GM19099 (cell line): Measurements from ENCODE around the gene CCDC74A.
"Not testable (repeated sequence)": the region's sequence is repeated elsewhere in the genome, so short reads cannot be mapped to it uniquely, and the experiment has no call there.

Experiments used
- POLR2A ChIP-seq: IDR thresholded peaks from 3 replicates; pipeline ENCODE4 v1.6.1; 2011; ENCODE audit warnings: low read depth; ENCODE audit not compliant: insufficient read length; ENCODE audit errors: extremely low read depth

The CCDC74A gene

DNA sequence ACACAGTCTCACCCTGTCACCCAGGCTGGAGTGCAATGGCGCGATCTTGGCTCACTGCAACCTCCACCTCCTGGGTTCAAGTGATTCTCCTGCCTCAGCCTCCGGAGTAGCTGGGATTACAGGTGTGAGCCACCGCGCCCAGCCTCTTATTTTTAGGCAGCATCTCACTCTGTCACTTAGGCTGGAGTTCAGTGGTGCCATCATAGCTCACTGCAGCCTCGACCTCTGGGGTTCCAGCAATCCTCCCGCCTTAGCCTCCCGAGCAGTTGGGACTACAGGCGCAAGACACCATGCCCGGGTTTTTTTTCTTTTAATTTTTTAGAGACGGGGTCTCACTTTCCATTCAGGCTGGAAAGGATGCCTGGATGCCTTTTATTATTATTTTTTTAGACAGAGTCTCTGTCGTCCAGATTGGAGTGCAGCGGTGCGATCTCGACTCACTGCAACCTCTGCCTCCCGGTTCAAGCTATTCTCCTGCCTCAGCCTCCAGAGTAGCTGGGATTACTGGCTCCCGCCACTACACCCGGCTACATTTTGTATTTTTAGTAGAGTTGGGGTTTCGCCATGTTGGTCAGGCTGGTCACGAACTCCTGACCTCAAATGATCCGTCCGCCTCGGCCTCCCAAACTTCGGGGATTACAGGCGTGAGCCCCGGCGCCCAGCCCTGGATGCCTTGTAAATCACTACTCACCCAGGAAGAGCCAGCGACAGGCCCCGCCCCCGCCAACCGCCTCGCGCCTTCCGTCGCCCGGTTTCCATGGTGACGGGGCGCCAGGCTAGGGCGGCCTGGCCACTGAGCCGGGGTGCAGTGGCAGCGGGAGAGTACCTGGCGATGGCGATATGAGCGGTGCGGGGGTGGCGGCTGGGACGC is at the start of gene CCDC74A:
Gene CCDC74A, plus strand, starts transcription at position 758 of the 871 bp plus-strand sequence. Its CDS starts 83 bp downstream, at position 841.
- TF ChIP-seq POLR2A: not testable (repeated sequence)

- TF ChIP-seq POLR2A: no peak
Measured at GRCh38 chr2:131488306-131489205, 39.1 kb upstream of the CCDC74A start.

- peak; percentile 42 for TF ChIP-seq POLR2A
Measured at GRCh38 chr2:131492015-131492417, 35.7 kb upstream of the CCDC74A start, which contains the start of gene MZT2A. TSS of gene MZT2A (minus strand) at chr2:131492397. CDS start at chr2:131492376, 21 bp downstream.

DNA sequence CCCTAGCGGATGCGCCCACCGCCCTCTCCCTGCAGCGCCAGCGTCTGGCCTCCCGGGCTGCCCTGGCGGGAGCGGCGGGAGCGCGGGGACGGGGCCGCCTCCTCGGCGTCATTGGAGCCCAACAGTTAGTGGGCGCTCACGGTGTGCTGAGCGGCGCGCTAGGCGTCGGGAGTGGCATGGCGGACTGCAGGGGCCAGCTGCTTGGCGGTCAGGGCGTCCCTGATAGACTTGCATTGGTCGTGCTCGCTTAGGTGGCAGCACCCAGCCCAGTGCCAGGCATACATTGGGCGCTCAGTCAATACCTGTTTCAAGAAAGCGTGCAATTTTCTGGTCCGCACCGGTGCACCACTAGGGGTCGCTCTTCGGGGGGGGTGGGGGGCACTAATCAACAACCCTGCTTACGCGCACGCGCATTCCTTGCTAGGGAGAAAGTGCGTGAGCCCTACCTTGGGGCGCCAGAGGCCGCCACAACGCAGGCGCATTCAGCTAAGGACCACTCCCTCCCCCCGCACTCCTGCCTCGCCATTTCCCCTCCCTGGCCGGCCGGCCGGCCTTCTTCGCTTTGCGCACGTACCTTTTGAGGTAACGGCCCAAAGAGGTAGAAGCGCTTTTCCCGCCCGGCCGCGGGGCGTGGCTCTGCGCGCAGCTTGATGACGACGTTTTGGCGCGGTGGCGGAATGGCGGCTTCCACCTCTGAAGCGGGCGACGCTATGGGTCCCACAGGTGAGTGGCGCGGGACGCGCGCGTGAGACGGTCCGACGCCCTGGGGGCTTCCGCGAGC is 35.1 kb upstream of the CCDC74A start:
- TF ChIP-seq POLR2A: peak; percentile 61

GRCh38 chr2:131493199-131493968 is 34.3 kb upstream of the CCDC74A start:
- TF ChIP-seq POLR2A: no peak

- TF ChIP-seq POLR2A: no peak
Measured at GRCh38 chr2:131509615-131510014, 18.1 kb upstream of the CCDC74A start.

DNA sequence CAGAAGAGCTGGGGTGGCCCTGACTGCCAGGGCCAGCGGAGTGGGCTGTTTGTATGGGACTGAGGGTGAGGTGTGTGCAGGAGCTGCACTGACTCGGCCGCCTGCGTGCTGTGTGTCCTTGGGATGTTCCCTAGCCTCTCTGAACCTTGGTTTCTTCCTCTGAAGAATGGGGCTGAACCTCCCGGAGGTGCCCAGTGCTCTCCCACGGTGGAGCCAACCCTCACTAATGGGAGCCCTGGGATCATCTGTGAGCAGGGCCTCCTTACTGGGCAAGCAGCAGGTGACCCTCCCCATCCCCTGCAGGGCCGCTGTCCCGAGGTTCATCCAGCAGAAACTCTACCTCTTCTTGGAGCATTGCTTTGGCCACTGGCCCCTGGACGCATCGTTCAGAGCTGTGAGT is 11.7 kb upstream of the CCDC74A start:
- TF ChIP-seq POLR2A: no peak

DNA sequence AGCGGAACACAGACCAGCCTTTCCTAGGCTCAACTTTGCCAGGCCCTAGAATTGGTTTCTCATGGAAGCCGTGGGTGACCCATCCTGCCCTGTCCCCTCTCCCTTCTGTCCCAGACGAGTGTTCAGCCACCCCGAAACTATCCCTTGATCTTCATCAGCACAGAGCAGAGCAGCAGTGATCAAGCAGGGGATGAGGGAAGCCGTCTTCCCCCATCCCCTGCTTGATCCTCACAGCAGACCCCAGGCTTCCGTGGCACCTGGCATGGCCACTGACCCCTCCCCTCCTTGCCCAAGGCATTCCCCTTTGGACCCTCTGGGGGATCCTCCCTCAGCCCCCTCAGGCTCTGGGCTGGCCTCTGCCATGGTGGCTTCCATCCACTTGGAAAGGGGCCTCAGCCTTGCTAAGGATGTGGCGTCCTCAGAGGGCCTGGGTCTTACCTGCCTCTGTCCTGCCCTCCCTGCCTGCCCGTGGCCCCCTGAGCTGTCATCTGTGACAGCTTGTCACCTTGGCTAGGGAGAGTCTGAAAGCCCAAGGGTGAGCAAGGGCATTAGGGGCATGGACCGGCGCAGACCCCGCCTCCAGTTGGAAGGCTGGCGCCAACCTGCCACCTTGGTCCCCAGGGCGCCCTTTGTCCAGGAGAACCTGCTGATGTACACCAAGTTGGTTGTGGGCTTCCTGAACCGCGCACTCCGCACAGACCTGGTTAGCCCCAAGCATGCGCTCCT is 10.4 kb upstream of the CCDC74A start:
- no peak for TF ChIP-seq POLR2A

GRCh38 chr2:131519466-131519865 is 8.2 kb upstream of the CCDC74A start:
- TF ChIP-seq POLR2A: no peak

DNA sequence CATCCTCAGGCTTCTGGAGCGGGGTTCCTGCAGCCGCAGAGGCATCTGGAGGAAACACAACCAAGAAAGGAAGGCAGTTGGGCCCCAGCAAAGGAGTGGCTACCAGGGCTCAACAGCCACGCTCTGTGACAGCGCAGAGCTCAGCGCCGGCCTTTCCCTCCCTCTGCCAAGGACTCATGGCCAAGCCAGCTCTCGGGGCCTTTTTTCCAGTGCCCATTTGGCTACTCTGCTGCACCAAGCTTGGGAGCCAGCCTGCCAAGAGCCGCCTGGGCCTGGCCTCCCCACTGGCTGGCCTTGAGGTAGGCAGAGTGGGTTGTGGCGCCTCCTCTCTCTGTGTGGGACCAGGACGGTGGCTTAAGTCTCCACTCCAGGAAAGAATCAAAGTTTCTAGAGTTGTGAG is 7.2 kb upstream of the CCDC74A start:
- no peak for TF ChIP-seq POLR2A

GRCh38 chr2:131521961-131522781 is 5.5 kb upstream of the CCDC74A start:
- no peak for TF ChIP-seq POLR2A

- no peak for TF ChIP-seq POLR2A
Measured at GRCh38 chr2:131535526-131535925, 7.8 kb downstream of the CCDC74A start.

DNA sequence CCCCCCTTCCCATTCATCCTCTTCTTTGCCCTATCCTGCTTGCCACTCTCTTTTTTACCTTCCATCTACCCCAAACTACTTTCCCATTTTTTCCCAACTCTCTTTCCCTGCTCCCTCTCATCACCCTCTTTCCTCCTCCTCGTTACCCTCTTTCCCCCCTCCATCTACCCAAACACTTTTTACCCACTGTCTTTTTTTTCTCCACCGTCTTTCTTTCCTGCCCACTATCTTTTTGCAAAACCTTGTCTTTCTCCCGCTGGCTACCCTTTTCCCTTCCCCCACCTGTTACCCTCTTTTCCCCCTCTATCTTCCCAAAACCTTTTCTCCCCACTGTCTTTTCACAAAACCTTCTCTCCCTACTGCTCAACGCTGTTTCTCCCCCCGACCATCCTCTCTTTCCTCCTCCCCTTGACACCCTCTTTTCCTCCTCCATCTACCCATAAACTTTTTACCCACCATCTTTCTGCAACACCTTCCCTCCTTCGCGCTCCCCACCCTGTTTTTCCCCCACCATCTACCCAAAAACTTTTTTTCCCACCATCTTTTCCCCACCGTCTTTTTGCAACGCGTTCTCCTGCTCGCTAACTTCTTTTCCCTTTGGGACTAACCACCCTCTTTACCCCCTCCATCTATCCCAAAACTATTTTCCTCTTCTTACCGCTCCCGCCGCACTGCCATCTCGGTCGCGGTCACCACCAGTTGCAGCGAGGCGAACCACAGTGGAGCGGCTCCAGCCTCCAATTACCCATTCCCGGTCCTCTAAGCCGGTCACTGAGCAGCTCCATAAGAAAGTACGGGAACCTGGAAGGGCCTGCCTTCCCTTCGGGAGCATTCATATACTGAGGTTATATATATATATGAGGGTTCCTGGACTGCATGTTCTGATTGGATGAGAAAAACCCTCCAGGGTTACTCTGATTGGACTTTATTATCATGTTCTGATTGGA is 15.0 kb downstream of the CCDC74A start:
- TF ChIP-seq POLR2A: no peak
